Nucleus accumbens (tissue), 56 donors: ENCODE data around the gene VARS2.

ENCODE experiments used
- DNase-seq, 56 donors: peaks; one replicate each; lab custom pipeline; 2025; lab: John Stamatoyannopoulos, UW

Gene VARS2

DNA sequence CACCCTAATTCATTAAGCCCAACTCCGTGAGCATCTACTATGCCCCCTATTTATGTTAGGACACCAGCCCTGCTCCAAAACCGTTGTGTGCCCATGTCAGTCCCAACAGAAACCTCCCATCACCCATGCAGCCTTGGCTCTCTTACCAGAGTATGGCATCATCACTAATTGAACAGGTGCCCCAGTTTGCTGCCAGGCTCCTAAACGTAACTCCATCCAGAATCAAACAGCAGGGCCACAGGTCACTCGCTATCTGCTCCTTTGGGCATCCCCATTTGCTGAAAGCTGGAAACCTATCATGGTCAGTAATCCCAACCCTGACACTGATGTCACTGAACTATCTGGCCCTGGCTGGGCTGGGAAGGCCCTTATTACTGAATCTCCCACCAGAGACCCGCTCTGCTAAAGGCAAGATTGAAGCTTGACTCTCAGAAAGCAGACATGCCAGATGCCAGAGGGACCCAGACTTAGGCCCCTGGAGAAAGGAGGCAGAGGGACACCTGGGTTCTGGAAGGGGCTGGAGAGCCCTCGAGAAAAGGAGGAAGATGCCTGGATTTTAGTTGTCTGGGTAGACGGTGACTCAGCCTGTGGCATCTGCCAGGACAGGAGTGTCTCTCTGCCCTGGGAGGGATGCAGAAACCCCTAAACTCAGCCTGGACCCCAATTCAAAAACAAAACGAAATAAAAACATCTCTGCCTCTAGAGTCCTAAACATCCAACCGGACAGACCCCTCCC is 40.8 kb downstream of the VARS2 start:
- no peak for DNase-seq

- peak in 37 of 56 donors; percentile 3 to 64 (median 21) for DNase-seq
Observed at GRCh38 chr6:30955367-30956042, 41.5 kb downstream of the VARS2 start.

DNA sequence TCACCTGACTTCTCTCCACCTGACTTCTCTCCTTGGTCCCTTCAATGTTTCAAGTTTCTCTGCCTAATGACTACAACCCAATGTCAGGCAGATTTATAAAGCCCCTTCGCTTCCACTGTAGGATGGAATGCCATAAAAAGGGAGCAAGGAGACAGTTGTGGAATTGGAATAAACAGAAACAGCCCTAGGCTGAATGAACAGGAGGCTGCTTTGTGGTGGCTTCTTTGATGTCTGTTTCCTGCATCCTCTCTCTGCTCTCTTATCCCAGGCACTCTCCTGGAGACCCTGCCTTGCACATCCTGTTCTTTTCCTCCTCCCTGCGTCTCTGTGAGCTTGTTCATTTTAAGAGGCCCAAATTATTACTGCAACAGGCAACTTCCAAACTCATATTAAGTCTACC is 43.7 kb downstream of the VARS2 start:
- no peak for DNase-seq

- no peak for DNase-seq
Observed at GRCh38 chr6:30960907-30961673, 47.1 kb downstream of the VARS2 start.

GRCh38 chr6:30962716-30963115 is 48.7 kb downstream of the VARS2 start:
- DNase-seq = no peak

- peak in 8 of 56 donors; percentile 4 to 38 (median 14) for DNase-seq
Observed at GRCh38 chr6:30963641-30964040, 49.6 kb downstream of the VARS2 start.

DNA sequence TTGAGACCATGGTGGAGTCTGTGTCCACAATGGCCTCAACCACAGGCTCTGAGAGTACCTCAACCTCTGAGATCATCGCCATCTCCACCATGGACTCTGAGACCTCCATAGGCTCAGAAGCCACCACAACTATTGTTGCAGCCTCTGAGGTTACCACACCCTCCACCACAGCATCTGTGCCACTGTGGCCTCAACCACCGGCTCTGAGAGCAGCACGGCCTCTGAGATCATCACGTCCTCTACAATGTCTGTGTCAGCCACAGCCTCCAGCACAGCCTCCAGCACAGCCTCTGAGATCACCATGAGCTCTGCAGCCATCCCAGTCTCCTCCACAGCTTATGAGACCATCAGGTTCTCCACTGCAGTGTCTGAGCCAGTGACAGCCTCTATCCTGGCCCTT is 50.0 kb downstream of the VARS2 start:
- no peak for DNase-seq

DNA sequence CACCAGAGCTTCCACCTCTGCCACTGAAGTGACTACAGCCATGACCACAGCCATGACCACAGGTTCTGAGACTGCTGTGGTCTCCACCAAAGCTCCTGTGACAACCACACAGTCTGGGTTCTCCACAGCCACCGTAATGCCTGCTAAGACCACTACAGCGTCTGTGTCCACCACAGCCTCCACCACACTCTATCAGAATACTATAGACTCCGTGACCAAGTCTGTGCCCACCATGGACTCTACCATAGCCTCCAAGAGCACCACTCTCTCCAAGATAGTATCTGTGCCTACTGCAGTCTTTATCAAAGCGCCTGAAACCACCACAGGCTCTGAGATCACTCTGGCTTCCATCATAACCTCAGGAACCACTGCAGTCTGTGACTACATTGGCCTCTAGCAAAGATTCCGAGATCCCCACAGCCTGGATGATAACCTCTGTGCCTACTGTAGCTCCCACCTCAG is 51.1 kb downstream of the VARS2 start:
- no peak for DNase-seq

DNA sequence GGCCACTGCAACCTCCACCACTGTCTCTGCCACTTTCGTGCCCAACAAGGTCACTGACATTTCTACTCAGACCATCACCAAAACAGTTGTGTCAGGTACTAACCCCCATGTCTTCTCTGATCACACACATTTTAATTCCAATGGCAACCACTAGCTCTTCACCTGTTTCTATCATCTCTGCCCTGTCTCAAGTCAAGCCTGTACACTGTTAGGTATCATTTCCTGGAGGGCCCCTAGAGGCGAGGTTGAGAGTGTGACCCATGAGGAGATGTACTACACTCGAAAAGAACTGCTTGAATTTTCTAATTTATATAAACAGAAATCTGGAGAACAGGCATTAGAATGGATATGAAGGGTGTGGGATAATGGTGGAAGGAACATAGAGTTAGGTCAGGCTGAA is 52.1 kb downstream of the VARS2 start:
- DNase-seq = no peak

DNA sequence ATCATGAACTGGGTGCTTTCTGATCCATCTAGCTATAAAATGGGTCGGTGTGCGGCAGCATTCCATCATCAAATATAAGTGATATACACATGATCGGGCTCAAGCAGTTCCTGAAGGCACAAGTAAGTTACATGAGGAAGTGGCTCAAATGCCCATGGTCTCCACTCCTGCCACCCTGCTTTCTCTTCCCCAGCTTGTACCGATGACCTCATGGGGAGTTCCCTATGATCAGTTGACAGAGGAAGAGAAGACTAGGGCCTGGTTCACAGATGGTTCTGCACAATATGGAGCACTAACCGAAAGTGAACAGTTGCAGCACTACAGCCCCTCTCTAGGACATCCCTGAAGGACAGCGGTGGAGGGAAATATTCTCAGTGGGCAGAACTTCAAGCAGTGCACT is 55.1 kb downstream of the VARS2 start:
- peak in 8 of 56 donors; percentile 1 to 24 (median 5) for DNase-seq

DNA sequence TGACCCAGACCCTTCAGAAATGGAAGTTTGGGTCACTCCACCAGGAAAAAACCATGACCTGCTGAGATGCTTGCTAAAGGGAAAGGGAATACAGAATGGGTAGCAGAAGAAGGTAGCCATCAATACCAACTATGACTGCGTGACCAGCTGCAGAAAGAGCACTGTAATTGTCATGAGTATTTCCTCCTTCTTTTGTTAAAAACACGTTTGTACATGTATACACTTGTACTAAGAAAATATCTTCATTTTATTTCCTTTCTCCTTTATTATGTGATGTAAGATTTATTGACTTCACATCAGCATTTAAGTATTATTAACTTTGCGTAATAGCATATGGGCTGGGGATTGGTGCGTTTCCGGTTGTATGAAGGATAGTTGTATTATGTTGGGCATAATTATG is 56.9 kb downstream of the VARS2 start:
- no peak for DNase-seq

DNA sequence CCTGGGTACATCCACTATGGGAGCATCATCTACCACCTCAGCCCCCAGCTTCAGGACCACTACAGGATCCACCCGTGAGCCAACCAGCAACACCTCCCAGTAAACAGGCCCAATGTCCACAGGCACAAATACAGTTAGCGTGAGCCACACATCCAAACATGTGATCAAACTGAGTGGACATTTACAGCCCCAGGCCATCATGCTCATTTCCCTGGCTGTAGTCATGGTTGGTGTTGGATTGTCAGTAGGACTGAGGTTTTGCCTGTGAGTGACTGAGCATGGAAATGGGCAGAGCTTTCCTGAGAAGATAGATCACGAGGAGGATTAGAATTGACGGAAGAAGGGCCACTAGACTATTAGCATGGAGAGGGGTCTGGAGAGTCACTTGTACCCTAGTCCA is 58.8 kb downstream of the VARS2 start:
- DNase-seq = no peak

GRCh38 chr6:30974490-30975252 is 60.6 kb downstream of the VARS2 start:
- no peak for DNase-seq
